Measurements from ENCODE around the gene ZIC2.

Gene ZIC2

DNA sequence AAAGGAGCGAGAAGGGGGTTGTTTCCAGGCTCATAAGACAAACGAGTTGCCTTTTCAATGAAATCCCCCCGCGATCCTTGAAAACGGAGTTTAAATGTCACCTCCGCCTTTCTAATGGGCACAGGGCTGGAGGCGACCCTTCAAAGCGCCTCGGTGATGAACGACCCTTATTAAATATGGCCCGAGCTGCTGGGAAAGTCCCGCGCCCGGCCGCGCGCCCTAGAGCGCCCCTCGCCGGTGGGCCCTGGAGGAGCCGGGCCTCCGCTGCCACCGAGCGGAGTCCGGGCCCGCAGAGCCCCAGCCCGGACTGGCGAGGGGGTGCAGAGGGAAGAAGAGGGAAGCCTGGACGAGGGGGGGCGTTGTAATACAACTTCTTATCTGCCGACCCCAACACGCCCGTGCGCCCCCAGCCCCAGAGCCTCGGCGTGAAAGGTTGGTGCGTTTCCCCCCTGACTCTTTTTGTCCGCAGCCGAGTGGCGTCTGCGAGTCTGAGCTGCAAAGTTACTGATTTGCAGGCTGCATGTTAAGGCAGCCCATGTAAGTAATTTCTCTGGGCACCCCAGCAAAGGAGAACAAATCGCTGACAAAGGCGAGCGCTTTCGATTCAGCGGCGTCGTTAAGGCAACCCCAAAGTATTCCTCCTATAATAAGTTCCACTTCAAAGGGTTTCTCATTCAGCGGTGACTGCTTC, 21.9 kb upstream of the ZIC2 start:
- DNase-seq (ENCODE audit: low spot score), result no peak

DNA sequence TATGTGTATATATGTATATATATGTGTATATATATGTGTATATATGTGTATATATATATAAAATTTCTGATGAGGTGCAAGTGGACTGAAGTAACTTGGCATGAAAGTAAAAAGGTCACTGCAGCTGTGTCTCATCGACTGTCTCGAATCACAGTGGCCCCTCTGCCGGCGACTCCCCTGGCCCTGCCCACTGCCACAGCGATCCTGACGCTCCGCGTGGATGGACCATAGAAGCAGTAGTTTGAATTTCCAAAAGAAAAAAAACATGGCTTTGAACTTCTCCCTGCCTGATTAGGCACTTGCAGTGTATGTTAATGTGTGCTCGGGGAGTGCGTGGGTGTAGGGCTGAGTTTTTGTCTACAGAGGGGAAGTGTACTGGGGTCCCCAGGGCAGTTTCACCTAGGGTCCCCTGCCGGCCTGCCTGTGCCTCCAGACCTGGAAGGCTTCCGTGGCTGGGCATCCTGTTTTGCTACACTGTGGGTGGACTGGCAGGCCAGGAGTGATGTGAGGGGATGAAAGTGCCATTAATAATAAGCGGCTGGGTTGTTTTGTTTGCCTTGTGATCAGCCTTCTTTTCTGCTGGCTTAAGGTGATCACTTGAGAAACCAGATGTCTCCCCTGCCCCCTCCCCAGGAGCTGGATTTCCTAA, 20.8 kb upstream of the ZIC2 start:
- DNase-seq (ENCODE audit: low spot score), result no peak

GRCh38 chr13:99961636-99962035, 19.9 kb upstream of the ZIC2 start:
- DNase-seq (ENCODE audit: low spot score), result no peak

DNA sequence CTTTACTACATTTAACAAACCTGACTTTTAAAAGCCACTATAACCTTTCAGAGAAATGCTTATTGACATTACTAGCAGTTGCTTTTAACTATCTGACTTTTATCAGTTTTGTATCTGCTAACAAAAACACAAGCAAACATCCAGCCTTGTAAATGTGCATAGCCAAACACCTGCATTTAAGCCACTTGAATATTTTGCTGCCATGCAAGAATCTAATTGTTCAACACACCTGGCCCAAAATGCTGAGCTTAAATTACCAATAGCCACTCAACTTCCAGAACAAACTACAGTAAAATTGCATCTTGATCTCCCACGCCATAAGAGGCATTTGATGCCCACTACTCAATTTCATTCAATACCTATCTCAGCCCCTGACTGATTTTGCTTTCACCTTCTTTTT, 19.3 kb upstream of the ZIC2 start:
- DNase-seq (ENCODE audit: low spot score), result no peak

DNA sequence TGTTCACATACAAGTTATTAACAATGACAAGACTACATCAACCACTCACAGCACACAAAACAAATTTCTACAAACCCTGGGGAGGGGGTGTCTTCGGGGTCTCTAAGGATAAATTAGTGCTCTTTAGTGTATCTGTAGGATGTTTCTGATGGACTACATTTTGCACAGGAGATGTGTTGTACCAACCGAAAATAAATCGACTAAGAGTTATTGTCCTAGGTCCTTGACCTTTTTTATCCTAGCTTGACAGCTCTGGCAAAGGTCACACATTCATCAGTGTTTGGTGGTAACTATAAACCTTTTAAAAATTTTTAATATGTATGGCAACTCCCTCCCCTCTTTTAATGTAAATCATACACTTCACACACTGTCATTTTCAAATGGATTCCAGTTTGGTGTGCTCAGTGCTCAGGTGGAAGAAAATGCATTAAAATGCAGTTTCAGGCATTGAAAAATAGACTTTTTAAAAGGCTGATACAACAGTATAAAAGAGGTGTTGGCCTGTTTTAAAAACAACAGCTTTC, 17.7 kb upstream of the ZIC2 start:
- no peak for DNase-seq (ENCODE audit: low spot score)

DNA sequence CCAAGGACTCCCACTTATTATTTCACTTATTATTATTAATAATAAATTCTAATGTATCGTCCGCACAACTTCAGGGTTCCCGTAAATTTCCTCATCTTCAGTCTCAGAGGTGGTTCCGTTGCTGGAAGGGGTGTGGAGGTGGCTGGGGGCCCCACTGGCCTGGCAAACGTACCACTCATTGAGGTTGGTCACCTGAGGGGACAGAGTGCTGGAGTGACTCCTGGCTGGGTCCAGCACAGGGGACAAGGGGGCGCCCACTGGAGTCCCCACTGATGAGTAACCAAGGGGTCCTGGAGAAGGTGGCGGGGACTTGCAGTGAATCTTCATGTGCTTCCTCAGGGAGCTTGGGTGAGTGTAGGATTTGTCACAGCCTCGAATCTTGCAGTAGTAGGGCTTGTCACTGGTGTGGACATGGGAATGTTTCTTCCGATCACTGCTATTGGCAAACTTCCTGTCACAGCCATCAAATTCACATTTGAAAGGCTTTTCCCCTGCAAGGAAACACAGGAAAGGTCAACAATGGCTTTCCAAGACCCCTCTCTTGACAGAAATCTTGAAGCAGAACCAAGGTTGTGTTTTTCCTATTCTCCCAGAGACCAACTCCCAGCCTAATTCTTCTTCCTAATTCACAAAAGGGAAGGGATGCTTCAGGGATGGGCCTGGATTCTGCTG, 16.1 kb upstream of the ZIC2 start:
- DNase-seq (ENCODE audit: low spot score), result no peak

DNA sequence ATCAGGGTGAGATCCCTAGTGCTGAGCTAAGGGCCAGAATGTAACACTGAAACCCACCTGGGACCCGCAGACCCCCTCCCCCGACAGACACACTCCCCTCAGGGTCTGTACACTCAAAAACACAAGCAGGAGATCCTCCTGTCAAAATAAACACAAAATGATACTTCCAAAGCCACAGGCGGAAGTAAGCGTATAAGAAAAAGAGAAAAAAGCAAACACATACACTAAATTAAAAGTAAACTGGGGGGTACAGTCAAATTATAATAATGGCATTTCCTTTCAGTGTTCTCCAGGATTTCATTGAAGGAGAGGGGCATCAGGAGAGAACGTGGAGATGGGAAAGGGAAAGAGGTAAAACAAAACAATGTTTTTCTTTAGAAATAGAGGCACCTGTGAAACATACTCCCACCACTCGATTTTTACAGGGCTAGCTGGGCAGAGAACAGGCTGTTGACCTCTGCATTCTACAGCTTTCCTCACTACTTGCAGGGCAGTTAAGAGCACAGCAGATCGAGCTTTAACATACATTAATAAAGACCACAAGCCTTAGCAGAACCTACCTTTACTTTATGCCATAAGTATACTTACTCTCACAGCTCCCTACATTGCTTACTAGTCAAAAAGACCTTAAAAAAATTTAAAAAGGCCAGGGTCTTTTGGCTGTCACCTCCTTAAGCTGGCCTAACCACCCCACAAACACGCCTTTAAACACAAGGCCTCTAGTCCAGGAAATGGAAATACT, 15.3 kb upstream of the ZIC2 start:
- DNase-seq (ENCODE audit: low spot score), result no peak

DNA sequence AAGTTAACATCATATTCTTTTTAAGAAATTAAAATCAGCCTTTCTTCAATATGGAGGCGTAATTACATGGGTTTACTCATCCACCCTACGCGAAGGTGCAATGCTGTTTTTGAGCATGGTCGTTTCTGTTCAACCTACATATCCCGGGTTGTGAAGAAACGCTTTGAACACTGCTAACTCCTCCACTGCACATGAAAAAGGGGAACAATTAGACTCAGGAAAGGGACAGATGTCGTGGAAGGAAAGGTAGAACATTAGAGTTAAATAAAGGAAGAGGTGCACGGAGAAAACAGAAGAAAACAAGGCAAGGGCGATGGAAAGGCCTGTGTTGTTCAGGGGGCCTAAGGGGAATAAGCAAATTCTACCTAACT, 14.1 kb upstream of the ZIC2 start:
- DNase-seq (ENCODE audit: low spot score), result no peak

- no peak for DNase-seq (ENCODE audit: low spot score)
Measured at GRCh38 chr13:99967869-99968520, 13.6 kb upstream of the ZIC2 start.

GRCh38 chr13:99968521-99969452, 12.8 kb upstream of the ZIC2 start:
- DNase-seq (ENCODE audit: low spot score), result no peak

GRCh38 chr13:99969453-99969918, 12.1 kb upstream of the ZIC2 start:
- no peak for DNase-seq (ENCODE audit: low spot score)

GRCh38 chr13:99969919-99970650, 11.5 kb upstream of the ZIC2 start:
- no peak for DNase-seq (ENCODE audit: low spot score)

DNA sequence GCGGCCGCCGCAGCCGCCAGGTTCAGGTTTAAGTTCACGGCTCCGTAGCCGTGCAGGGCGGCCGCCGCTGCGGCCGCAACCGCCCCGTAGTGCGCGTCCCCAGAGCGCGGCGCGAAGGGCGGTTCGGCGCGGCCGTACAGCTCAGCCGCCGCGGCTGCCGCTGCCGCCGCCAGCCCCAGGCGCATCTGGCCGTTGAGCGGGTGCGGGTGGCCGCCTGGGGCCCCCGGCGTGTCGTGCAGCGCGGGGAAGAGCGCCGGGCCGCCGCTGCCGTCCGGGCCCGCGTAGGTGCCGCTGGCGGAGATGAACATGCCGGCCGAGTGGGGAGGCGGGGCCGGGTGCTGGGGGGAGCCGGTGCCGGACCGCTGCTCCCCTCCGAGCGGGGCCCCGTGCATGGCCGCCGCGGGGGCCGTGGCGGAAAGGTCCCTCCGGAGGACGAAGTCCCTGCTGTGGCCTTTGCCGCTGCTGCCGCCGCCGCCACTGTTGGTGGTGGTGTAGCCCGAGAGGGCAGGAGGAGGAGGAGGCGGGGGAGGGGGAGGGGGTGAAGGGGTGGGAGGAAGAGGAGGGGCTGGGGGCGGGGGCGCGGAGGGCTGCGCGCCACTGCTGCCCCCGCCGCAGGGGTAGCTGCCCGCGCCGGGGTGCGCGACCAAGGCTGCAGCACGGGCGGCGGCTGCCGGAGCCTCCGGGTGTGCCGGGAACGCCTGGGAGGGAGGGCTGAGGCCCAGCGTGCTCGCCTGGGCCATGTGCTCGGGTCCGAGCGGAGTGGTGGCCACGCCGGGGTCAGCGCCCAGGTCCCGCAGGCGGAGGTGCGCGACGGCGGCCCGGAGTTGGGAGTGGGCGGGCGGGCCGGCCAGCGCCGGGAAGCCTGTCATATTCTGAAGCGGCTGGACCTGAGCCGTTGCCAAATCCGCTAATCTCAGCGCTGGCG, 10.7 kb upstream of the ZIC2 start:
- no peak for DNase-seq (ENCODE audit: low spot score)

- DNase-seq (ENCODE audit: low spot score), result no peak
Measured at GRCh38 chr13:99971576-99972189, 9.9 kb upstream of the ZIC2 start, which contains the start of gene ZIC5. TSS of gene ZIC5 (minus strand) at chr13:99971767. CDS start at chr13:99971603, 164 bp downstream.

DNA sequence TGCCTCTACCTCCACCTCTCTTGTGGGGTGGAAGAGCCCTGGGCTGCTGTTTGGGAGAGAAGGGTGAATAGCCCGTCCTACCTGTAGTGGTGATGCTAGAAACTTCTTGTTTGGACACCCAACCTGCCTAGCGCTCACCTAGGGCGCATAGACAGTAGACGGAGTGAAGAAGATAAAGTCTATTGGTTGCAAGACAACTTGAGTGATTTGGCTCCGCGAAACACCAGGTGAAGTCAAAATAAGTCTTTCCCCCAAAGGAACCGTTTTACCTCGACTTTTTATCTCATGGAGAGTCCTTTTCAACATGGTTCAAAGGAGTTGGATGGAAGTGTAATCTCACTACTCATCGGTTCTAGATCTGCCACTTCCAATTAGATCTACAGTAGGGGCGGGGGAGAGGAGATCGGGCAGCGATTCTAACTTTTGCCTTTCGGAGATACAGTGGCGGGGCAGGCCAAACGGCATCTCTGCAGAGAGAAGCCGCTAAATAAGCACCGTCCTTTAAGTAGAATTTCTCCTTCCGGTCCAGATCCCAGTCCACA, 9.3 kb upstream of the ZIC2 start:
- no peak for DNase-seq (ENCODE audit: low spot score)

- DNase-seq (ENCODE audit: low spot score), result no peak
Measured at GRCh38 chr13:99973163-99973807, 8.3 kb upstream of the ZIC2 start.

GRCh38 chr13:99973808-99974185, 7.8 kb upstream of the ZIC2 start:
- no peak for DNase-seq (ENCODE audit: low spot score)

Data from hematopoietic multipotent progenitor cell treated with erythropoietin and hydrocortisone succinate and interleukin-3 and kit ligand, for 15 days (in vitro differentiated cells).